NCI-H69 (cell line): ENCODE results near the gene KCNJ10.

Source experiments
- DNase-seq: peaks from one replicate; lab custom pipeline; 2025; lab: John Stamatoyannopoulos, UW

Gene KCNJ10

GRCh38 chr1:160098852-160099561 lies 29.0 kb upstream of the KCNJ10 start:
- peak; percentile 99 for DNase-seq

DNA sequence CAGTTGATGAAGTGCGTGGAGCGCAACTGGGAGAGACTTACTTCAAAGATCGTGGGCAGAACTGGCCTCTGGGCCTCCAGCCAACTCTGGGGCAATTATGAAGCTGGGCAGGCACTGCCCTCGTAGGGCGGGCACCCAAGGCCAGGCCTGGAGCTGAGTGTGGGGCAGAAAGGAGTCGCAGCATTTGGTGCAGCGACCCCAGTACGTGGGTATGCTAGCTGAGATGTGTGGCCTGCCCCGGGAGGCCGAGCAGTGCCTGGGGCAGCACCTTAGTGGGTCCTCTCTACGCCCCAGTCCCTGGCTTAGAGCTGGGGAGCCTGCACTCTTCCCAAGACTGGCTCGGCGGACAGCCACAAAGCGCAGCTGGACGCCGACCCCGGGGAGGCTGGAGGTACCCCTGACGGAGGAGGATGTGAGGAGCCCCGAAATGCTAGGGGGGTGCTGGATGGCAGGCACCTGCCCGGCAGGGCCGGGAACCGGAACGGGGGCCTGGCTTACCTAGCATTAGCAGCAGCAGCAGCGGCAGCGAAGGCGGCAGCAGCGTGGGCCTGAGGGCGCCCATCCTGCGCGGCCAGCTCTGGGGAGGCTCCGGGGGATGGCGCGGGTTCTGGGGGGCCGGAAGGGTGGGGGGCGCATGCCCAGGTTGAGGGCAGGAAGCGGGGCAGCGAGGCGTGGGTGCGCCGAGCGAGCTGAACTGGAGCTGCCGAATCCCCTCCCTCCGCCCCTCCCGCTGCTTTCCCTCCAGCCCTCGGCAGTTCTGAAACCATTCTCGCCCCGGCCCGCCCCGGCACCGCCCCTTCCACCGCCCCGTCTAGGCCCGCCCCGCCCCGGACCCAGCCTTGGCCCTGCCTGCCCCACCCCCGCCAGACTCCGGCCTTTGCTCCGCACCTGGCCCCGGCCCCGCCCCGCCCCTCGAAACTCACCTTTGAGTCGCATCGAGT lies 28.2 kb upstream of the KCNJ10 start, which contains the start of gene IGSF8:
Gene IGSF8 (minus strand): TSS at position 709 of the 941 bp plus-strand sequence. CDS start 147 bp downstream, at position 562.
- DNase-seq: peak; percentile 99

DNA sequence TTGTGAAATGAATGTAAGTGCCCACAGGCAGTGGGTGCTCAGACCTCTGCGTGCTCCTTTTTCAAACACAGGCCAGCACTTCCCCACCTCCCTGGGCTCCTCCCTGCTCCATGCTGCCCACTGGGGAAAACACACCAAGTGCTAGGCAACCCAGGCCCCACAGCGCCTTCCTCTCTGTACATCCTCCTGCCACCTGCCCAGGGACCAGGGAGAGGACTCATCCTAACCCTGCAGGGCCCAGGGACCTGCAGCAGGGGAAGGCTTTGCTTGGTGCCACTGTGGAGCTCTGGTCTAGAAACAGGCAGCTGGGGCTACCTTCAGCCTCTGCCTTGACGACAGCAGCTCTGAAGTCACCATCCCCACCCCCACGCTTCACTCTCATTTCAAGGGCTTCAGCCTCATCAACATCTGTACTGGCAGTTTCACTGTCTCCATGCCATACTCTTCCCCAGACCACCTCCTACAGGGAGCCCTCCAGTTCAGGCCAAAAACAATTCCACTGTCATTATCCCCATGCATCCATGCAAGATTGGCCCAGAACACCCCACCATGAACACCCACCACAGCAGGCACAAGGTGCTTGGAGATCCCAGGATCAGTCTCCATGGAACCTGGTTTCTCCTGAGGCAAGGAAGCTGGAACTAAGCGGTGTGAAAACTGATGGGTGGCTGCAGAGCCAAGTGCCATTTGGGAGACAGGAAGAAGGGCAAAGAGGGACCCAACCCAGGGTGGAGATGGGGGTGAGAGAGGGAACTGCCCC lies 27.4 kb upstream of the KCNJ10 start:
- peak; percentile 58 for DNase-seq

GRCh38 chr1:160096274-160097116 lies 26.5 kb upstream of the KCNJ10 start:
- DNase-seq: peak; percentile 79

DNA sequence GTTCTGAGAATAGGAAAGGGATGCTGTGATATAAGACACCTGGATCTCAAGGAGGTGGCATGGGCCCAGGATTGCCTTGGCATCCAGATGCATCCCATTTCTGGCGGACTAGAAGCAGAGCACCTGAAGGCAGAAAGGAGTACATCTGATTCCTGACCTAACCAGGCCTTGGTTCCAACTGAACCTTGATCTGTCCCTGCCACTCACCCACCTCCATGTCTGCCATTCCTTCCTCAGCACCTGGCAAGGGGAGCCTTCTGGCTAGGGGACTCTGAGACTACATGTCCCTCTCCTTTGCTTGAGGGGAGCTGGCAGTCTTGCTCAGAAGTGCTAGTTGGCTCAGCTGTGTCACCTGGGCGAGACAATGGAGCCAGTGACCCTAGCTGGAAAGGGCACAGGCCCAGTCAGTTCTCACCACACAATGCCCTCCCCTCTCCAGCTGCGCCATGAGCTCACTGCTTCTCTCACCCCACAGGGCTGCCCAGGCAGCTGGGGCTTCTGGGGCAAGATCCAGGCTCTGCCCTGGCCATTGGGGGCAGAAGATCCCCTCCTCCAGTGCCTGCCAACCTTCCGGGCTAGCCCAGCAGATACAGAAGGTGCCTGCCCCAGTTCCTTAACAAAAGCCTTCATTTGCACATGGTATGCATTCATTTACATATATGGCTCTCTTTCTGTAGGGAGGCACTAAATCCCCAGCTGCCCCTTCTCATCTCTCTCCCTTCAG lies 25.6 kb upstream of the KCNJ10 start:
- peak; percentile 86 for DNase-seq

DNA sequence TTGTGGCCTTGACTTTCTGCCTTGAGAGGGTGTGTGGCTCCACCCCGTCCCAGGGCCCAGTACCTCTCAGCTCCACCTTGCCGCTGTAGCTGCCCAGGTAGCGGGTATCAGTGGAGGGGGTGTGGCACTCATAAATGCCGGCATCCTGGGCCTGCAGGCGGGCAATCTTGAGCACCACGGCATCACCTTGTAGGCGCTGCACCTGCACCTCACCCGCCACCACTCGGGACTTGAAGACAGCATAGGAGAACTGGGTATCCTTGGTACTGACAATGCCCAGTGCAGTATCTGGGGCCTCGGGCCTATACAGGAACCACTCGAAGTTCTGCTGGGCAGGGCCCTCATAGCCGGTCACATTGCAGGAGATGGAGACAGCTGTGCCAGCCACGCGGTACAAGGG lies 24.8 kb upstream of the KCNJ10 start:
- DNase-seq: no peak

DNA sequence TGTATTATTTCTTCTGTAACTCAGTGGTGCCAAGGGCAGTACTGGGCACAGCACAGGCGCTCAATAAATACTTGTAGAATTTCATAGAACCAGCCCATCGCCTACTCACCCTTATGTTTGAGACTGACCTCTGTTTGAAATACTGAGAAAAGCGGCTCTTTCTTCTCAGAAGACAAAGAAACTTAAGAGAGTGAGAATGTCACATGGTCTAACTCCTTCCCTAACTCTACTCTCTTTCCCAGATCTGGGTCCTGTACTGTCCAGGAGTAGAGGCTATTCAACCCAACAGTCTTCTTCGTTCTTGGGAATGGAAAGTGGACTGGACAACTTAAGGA lies 24.3 kb upstream of the KCNJ10 start:
- DNase-seq: no peak

- DNase-seq: no peak
These were observed 23.8 kb upstream of the KCNJ10 start for GRCh38 chr1:160093624-160094290.

DNA sequence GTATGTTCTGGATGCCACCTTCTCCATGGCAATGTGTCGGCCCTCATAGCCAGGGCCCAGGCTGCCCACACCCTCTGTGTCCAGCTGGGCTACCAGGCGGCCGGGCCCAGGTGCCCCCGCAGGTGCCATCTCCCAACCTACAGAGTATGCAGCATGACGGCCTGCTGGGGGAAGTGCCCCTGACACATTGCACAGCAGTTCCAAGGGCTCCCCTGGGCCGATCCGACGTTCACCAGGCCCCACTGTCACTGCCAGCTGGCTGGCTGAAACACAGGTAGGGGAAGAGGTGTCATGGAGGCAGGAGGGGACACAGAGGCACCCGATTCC lies 23.1 kb upstream of the KCNJ10 start:
- DNase-seq: no peak

DNA sequence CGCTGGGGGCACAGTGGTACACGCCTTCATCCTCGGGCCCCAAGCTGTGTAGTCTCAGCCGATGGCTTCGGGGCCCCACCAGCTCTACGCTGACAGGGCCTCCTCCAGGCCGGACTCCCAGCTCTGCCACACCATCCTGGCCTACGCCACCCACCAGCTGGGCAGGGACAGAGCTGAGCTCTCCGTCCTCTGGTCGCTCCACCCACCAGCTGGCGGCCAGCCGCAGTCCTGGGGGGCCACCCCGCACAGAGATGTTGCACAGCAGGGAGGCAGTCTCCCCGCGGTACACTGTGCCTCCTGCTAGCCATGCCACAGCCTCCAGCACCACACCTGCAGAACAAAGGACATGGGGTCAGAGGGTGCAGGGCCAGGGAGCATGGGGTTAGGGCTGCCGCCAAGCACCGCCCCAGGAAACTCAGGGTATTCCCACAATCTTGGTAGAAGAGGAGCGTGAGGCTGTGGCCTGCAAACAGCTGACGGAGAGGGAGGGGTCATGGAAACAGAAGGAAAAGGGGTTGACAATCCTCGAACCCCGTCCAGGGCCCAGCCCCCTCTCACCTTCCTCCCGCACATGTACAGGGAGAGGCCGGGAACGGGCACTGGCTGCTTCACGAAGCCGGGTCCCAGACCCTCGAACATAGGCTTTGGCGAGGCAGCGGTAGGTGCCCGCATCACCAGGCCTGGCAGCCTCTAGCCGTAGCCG lies 22.6 kb upstream of the KCNJ10 start:
- DNase-seq: no peak

- no peak for DNase-seq
These were observed 21.8 kb upstream of the KCNJ10 start for GRCh38 chr1:160091666-160092223.

- DNase-seq: no peak
These were observed 20.8 kb upstream of the KCNJ10 start for GRCh38 chr1:160090760-160091159.

DNA sequence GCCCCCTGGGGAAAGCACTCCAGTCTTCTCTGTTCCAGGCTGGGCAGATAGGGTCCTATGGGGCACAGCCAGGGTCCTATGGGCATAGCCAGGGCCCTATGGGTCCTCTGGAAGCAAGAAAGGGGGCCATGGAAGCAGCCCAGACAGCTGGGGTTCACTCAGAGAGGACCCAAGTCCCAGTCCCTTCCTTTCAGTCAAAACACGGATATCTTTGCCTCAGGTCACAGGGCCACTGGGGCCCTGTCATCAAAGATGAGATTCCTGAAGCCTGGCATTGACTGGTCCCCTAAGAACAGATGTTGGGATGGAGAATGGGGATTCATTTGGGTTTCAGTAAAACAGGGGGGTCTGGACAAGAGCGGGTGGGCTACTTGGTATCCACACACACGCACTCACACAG lies 19.9 kb upstream of the KCNJ10 start:
- no peak for DNase-seq

GRCh38 chr1:160087118-160087662 lies 17.2 kb upstream of the KCNJ10 start:
- DNase-seq: no peak

- DNase-seq: no peak
These were observed 16.5 kb upstream of the KCNJ10 start for GRCh38 chr1:160086456-160086892.

- DNase-seq: peak; percentile 87
These were observed 15.9 kb upstream of the KCNJ10 start for GRCh38 chr1:160085686-160086455.

DNA sequence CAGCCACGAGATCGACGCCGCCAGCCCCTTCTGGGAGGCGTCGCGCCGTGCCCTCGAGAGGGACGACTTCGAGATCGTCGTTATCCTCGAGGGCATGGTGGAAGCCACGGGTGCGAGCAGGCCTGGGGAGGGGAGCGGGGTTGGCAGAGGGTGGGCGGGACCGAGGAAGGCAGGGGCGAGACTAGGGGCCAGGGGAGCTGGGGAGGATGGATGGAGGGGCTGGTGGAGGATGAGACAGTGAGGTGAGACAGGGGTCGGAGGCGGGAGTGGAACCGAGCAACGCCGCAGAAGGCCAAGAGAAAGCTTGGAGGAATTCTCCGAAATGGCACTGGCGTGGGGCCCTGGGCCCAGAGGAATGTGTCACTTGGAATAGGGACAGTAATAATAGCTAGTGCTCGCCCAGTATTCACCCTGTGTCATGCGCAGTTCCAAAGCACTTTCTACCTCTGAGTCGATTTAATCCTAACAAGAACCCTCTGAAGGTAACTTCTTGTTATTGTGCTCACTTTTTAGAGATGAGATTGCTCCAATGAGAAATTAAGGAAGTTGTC lies 14.9 kb upstream of the KCNJ10 start:
- DNase-seq: no peak
